Skeletal muscle tissue (tissue), 4 donors: ENCODE measurements around the gene CNTNAP1. TPM values are rescaled to one million over a fixed set of nuclear protein-coding genes. Genes with fewer than 3 reads are reported as not detected.
"Not testable (repeated sequence)": the region's sequence is repeated elsewhere in the genome, so short reads cannot be mapped to it uniquely, and the experiment has no call there.

Source experiments
- H3K27ac ChIP-seq: one replicate; pipeline ENCODE4 v1.7.0; 2013; ENCODE audit warnings: mild to moderate bottlenecking, low read depth, low read length, inconsistent platforms
- H3K27me3 ChIP-seq, 3 donors: one replicate each; pipeline ENCODE4 v1.7.0; 2013; ENCODE audit warnings: low read length in 3 of 3; ENCODE audit not compliant: control insufficient read depth in 3 of 3, insufficient read depth in 3 of 3
- H3K36me3 ChIP-seq, 3 donors: one replicate each; pipeline ENCODE4 v1.7.0; 2013; ENCODE audit warnings: low read length in 3 of 3; ENCODE audit not compliant: control insufficient read depth in 3 of 3, insufficient read depth in 3 of 3
- H3K4me1 ChIP-seq, 3 donors: one replicate each; pipeline ENCODE4 v1.7.0; 2013; ENCODE audit warnings: low read length in 3 of 3, mild to moderate bottlenecking in 3 of 3; ENCODE audit not compliant: control insufficient read depth in 3 of 3, insufficient read depth in 3 of 3
- H3K4me3 ChIP-seq, 3 donors: one replicate each; pipeline ENCODE4 v1.7.0; 2013; ENCODE audit warnings: low read length in 3 of 3
- H3K9ac ChIP-seq, 3 donors: one replicate each; pipeline ENCODE4 v1.7.0; 2013; ENCODE audit warnings: low read length in 3 of 3, mild to moderate bottlenecking in 3 of 3, moderate library complexity in 2 of 3, low read depth in 1 of 3
- H3K9me3 ChIP-seq, 3 donors: one replicate each; pipeline ENCODE4 v1.7.0; 2013; ENCODE audit warnings: low read length in 3 of 3; ENCODE audit not compliant: control insufficient read depth in 3 of 3
- total RNA-seq: library from RNA; depleted of rRNA; stranded (reverse); fragments of >200 nt; gene quantifications from one replicate; pipeline ENCODE4 v1.2.3, GENCODE V29; 2014
- donor health status: Osteomylitis.

The CNTNAP1 gene
- total RNA-seq, 1 donor from 2014 or later: 8.9 TPM

DNA sequence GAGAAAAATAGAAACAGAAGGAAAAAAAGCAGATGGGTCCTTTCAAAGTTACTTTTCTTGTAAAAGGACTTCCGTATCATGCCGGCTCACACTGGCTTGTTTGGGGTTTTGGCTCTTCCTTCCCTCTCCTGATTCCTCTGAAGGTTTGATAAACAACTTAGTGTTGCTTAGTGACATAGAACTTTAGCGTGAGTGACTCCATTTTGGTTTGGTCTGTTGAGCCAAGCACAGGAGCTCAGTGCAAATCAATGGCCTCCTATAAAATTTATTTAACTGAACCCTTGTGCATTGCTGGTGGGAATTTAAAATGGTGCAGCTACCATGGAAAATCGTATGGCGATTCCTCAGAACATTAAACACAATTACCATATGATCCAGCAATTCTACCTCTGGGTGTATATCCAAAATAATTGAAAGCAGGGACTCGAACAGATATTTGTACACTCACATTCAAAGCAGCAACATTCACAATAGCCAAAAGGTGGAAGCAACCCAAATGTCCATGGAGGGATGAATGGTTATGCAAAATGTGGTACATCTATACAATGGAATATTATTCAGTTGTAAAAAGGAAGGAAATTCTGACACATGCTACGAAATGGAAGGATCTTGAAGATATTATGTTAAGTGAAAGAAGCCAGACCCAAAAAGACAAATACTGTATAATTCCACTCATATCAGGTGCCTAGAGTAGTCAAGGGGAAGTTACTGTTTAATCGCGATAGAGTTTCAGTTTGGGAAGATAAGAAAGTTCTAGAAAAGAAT is 24.3 kb upstream of the CNTNAP1 start:
- Histone ChIP-seq H3K36me3 (peaks cover 0 to 8% (median under 1%) of the 10 kb centered on the region in 3 donors), H3K27ac (no peak overlapping the region), H3K27me3 (no peaks in the 10 kb centered on the region), H3K9me3 (no peaks in the 10 kb centered on the region), H3K4me1 (peaks cover 15 to 23% (median 22%) of the 10 kb centered on the region in 3 donors), H3K4me3 (no peak overlapping the region), H3K9ac (no peak overlapping the region)

DNA sequence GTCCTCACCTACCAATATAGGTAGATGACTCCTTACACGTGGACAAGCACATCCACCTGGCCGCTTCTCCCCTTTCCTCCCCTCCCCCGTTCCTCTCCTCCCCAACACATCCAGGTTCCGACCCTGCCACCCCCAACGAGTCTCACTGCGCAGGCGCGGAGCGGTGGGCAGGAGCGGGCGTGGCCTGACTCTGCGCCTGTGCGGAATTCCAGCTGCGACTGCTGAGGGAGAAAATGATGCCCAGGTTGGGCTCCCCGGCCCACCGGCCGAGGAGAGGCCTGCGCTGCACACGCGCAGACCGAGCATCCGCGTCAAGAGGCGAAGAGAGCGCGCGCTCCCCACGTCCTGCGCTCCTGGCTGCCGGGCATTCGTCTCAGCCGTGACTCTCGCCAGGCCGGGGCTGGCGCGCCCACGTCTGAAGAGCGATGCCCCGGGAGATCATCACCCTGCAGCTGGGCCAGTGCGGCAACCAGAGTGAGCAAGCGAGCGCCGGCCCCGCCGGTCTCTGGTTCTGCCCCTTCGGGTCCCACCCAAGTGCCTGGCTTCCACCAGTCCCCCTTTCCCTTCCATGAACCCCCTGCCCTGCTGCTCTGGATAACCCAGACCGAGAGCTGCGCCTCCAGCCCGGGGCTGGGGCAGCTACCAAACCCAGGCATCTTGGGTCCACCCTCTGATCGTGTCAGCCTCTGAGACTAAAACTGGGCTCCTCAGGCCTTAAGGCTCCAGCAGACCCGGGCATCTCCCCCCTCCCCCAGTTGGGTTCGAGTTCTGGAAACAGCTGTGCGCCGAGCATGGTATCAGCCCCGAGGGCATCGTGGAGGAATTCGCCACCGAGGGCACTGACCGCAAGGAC is 23.0 kb upstream of the CNTNAP1 start, which contains the start of gene TUBG2:
Gene TUBG2 (plus strand): TSS at position 206 of the 853 bp plus-strand sequence. CDS start 220 bp downstream, at position 426.
- Histone ChIP-seq H3K9me3 (no peaks in the 10 kb centered on the region), H3K36me3 (peaks cover 3 to 9% (median 4%) of the 10 kb centered on the region in 3 donors), H3K27me3 (no peaks in the 10 kb centered on the region), H3K9ac (peak within 1 kb of the TSS; percentile 76 to 84 (median 79)), H3K27ac (peak within 1 kb of the TSS; percentile 58), H3K4me1 (peaks cover 12 to 18% (median 12%) of the 10 kb centered on the region in 3 donors), H3K4me3 (peak within 1 kb of the TSS; percentile 80 to 88 (median 81))

DNA sequence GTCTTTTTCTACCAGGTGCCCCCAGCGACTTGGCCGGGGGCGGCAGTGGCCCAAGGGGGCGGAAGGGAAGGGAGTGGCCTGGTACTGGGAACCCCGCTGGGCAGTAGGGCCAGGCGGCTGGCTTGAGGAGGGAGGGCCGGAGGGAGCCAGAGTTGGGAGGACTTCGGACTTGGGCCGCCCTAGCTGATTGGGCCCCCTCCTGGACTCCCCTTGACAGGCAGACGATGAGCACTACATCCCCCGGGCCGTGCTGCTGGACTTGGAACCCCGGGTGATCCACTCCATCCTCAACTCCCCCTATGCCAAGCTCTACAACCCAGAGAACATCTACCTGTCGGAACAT is 22.4 kb upstream of the CNTNAP1 start:
- Histone ChIP-seq H3K4me3 (peak overlapping the region in 1 of 3 donors; percentile 80), H3K36me3 (peaks cover 6 to 10% (median 6%) of the 10 kb centered on the region in 3 donors), H3K9ac (peak overlapping the region in 2 of 3 donors; percentile 76 to 84), H3K4me1 (peaks cover 10 to 18% (median 12%) of the 10 kb centered on the region in 3 donors), H3K27ac (peak overlapping the region; percentile 58)
- H3K9me3 ChIP-seq, H3K27me3 ChIP-seq: not testable (repeated sequence)

DNA sequence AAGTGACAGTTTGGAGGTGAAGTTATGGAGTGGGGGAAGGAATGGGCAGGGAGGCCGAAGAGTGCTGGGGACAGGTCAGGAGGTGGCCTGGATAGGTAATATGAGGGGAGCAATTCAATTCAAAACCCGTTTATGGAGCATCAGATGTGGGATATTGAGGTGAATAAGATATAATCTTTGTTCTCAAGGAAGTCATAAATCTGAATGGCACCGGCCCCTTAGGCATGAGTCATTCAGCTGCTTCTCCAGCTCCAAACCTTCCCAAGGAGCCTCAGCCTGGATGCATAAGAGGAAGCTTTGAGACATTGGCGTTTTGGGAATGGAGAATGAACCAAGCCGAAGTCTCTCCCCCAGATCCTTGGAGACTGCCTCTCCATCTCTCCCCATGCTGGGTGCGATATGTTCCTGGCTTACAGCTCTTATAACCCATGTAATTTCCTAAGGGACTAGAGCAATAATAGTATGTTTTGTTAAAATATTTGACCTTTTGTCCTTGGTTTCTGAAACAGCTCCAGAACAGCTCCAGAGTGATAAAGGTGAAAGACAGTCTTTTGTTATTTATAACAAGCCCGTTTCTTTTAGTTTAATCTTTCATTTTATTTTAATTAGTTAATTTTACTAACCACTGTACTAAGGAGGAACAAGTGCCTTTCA is 21.5 kb upstream of the CNTNAP1 start:
- H3K9me3 ChIP-seq: no peaks in the 10 kb centered on the region
- no peak overlapping the region for H3K27ac ChIP-seq
- H3K4me1 ChIP-seq: peaks cover 12 to 24% (median 16%) of the 10 kb centered on the region in 3 donors

GRCh38 chr17:42665581-42666001 is 16.7 kb upstream of the CNTNAP1 start:
- H3K27ac ChIP-seq: no peak overlapping the region

More for the DNA sequence above, 21.5 kb upstream of the CNTNAP1 start:
- Histone ChIP-seq H3K9ac (no peak overlapping the region), H3K36me3 (peaks cover 10 to 15% (median 11%) of the 10 kb centered on the region in 3 donors), H3K4me3 (no peak overlapping the region), H3K27me3 (no peaks in the 10 kb centered on the region)

GRCh38 chr17:42666126-42666525 is 16.2 kb upstream of the CNTNAP1 start:
- Histone ChIP-seq H3K36me3 (peaks cover 38 to 46% (median 42%) of the 10 kb centered on the region in 3 donors), H3K4me1 (peaks cover 34 to 49% (median 40%) of the 10 kb centered on the region in 3 donors)
- not testable (repeated sequence) for H3K9ac ChIP-seq, H3K9me3 ChIP-seq, H3K27me3 ChIP-seq, H3K4me3 ChIP-seq, H3K27ac ChIP-seq

More at GRCh38 chr17:42665581-42666001, 16.7 kb upstream of the CNTNAP1 start:
- Histone ChIP-seq H3K4me3 (no peak overlapping the region), H3K4me1 (peaks cover 35 to 48% (median 40%) of the 10 kb centered on the region in 3 donors), H3K27me3 (no peaks in the 10 kb centered on the region), H3K36me3 (peaks cover 34 to 41% (median 40%) of the 10 kb centered on the region in 3 donors), H3K9me3 (no peaks in the 10 kb centered on the region), H3K9ac (no peak overlapping the region)

GRCh38 chr17:42667088-42667951 is 15.0 kb upstream of the CNTNAP1 start:
- Histone ChIP-seq H3K9ac (peak overlapping the region in 2 of 3 donors; percentile 68 to 70), H3K36me3 (peaks cover 44 to 54% (median 49%) of the 10 kb centered on the region in 3 donors), H3K4me1 (peaks cover 34 to 60% (median 40%) of the 10 kb centered on the region in 3 donors)

GRCh38 chr17:42669705-42669976 is 12.7 kb upstream of the CNTNAP1 start:
- Histone ChIP-seq H3K36me3 (peaks cover 53 to 63% (median 56%) of the 10 kb centered on the region in 3 donors), H3K27me3 (no peaks in the 10 kb centered on the region), H3K9me3 (no peaks in the 10 kb centered on the region), H3K4me1 (peaks cover 52 to 83% (median 55%) of the 10 kb centered on the region in 3 donors), H3K4me3 (no peak overlapping the region), H3K9ac (peak overlapping the region in 2 of 3 donors; percentile 43 to 57), H3K27ac (peak overlapping the region; percentile 36)

More at GRCh38 chr17:42667088-42667951, 15.0 kb upstream of the CNTNAP1 start:
- no peaks in the 10 kb centered on the region for H3K27me3 ChIP-seq
- peak overlapping the region; percentile 71 for H3K27ac ChIP-seq
- no peaks in the 10 kb centered on the region for H3K9me3 ChIP-seq
- H3K4me3 ChIP-seq: peak overlapping the region in 2 of 3 donors; percentile 6 to 14
